ENCODE data around the gene KRTAP2-2. TPM values are rescaled to one million over a fixed set of nuclear protein-coding genes. Genes with fewer than 3 reads are reported as not detected.

KRTAP2-2 gene, protein sequence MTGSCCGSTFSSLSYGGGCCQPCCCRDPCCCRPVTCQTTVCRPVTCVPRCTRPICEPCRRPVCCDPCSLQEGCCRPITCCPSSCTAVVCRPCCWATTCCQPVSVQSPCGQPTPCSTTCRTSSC
- not detected in 5 replicates for total RNA-seq (2022; extraction: Qiagen RNA extraction; ENCODE audit: low read depth)

DNA sequence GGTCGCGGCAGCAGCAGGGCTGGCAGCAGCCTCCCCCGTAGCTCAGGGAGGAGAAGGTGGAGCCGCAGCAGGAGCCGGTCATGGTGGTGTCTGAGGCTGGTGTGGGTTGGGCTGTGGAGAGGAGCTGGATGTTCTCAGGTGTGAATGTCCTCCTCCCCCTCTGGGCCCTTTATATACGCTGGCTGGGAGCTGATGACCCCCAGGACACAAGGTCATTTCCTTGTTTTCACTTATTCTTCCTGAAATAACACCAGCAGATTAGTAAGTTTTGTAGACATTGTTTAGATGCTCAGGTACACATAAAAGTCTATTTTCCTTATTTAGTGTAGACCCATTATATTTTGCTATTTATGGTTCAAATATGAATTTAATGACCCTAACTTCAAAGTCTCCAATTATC, at the start of gene KRTAP2-2:
KRTAP2-2 (minus strand) TSS at position 101 of the 400 bp plus-strand sequence; CDS start at position 82, 19 bp downstream.

DNA sequence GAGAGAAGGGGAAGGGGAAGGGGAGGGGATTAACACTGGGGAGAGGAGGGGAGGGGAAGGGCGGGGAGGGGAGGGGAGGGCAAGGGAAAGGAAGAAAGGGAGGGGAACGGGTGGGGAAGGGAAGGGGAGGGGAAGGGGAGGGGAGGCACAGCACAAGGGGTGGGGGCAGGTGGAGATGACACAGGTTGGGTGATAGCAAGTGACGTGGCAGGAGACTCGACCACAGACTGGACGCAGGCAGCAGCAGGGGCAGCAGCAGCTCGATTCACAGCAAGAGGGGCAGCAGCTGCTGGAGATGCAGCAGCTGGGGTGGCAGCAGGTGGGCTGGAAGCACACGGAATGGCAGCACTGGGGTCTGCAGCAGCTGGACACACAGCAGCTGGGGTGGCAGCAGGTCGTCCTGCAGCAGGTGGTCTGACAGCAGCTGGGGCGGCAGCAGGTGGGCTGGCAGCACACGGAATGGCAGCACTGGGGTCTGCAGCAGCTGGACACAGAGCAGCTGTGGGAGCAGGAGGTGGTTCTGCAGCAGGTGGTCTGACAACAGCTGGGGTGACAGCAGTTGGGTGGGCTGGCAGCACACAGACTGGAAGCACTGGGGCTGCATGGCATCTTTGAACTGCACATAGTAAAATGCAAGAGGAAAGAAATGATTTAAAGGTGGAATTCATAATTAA, 46.7 kb upstream of the KRTAP2-2 start, which contains the start of gene KRTAP4-16:
KRTAP4-16 (minus strand) TSS at position 624 of the 674 bp plus-strand sequence; CDS start at position 624, 0 bp downstream.

DNA sequence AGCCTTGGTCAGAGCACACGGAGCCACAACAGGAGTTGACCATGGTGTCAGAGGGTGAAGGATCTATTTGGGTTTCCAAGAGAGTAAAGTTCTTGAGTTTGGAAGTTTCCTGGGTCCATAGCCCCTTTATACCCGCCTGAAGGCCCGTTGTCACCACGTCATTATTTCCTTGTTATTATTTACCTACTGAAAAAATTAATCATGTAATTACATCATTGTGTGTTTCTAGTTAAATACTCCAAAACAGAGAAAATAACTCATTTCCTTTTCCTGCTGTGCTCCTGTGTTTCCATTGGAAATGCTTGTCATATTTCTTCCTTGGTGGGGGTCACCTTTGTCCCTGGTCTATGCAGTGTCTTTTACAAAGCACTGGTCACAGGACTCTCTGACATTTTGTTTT, 43.0 kb upstream of the KRTAP2-2 start, which contains the start of gene KRTAP4-8:
KRTAP4-8 (minus strand) TSS at position 101 of the 400 bp plus-strand sequence; CDS start at position 43, 58 bp downstream.

DNA sequence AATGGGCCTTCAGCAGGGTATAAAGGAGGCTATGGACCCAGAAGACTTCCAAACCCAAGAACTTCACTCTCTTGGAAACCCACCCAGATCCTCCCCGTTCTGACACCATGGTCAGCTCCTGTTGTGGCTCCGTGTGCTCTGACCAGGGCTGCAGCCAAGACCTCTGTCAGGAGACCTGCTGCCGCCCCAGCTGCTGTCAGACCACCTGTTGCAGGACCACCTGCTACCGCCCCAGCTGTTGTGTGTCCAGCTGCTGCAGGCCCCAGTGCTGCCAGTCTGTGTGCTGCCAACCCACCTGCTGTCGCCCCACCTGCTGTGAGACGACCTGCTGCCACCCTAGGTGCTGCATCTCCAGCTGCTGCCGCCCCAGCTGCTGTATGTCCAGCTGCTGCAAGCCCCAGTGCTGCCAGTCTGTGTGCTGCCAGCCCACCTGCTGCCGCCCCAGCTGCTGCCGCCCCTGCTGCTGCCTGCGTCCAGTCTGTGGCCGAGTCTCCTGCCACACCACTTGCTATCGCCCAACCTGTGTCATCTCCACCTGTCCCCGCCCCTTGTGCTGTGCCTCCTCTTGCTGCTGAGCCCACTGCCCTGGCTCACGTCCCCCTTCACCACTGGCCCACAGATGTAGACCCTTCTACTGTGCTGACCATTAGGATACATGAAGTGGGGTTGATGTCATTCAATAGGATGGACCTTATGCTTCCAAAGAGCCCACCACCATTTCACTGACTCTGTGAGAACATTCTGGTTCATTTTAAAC, 29.2 kb upstream of the KRTAP2-2 start, which contains the start of gene KRTAP4-7:
KRTAP4-7 (plus strand) TSS at position 51 of the 757 bp plus-strand sequence; CDS start at position 108, 57 bp downstream.

DNA sequence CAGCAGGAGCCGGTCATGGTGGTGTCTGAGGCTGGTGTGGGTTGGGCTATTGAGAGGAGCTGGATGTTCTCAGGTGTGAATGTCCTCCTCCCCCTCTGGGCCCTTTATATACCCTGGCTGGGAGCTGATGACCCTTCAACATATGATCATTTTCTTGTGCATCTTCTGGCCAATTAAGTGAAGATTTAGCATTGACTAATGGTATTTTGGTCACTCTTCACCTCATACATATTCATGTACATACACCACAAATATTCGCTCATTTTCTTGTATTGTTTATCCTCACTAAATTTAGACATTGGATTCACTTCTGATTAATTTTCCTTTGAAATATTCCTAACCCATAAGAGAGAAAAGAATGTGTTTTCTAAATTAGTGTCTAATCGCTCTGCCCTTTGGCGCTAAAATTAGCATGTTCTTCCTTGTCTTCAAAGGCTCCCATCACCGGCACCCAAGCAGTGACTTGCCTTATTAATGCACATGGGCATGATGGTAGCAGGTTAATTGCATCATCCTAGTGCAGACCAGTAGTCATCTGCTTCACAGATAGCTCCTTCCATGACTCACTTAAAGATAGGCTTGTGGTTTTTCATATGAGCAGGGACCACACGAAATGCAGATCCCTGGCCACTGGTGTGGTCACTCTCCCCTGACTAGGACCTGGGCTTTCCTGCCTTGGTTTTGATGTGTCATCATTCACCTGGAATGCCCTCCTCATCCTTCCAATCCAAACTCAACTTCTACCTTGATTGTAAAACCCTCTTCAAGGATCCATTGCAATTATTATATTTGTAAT, 11.0 kb upstream of the KRTAP2-2 start, which contains the start of gene KRTAP2-4:
KRTAP2-4 (minus strand) TSS at position 51 of the 796 bp plus-strand sequence; CDS start at position 17, 34 bp downstream.

DNA sequence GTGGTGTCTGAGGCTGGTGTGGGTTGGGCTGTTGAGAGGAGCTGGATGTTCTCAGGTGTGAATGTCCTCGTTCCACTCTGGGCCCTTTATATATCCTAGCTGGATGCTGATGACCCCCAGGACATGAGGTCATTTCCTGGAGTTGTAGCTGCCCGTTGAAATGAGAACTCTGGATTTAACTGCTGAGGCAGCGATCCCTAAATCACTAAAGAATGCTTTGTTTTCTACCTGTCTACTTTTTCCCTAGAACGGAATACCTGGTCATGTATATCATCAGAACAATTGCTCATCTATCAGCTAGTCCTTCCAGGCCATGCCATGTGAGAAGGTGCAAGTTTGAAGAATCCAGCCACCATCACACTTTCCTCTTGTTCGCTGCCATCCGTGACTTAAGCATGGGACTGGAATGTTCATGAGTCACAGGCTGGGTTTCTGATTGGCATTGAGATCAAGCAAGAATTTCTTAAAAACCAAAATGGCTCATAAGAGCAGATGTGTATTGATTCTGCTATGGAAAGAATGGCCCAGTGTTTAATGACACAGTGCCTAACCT, 5.1 kb upstream of the KRTAP2-2 start, which contains the start of gene KRTAP2-3:
KRTAP2-3 (minus strand) TSS at position 63 of the 553 bp plus-strand sequence. CDS start 64 bp downstream, outside the sequence.

DNA sequence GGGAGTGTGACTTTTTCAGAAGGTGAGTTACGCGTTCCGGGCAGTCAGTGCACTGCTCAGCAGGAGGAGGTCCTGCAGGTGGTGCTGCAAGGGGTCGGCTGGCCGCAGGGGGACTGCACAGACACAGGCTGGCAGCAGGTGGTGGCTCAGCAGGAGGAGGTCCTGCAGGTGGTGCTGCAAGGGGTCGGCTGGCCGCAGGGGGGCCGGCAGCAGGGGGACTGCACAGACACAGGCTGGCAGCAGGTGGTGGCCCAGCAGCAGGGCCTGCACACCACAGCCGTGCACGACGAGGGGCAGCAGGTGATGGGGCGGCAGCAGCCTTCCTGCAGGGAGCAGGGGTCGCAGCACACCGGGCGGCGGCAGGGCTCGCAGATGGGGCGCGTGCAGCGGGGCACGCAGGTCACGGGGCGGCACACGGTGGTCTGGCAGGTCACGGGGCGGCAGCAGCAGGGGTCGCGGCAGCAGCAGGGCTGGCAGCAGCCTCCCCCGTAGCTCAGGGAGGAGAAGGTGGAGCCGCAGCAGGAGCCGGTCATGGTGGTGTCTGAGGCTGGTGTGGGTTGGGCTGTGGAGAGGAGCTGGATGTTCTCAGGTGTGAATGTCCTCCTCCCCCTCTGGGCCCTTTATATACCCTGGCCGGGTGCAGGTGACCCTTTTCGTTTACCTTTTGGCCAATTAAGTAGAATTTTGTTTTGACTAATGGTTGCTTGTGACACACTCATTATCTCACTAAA, 8.1 kb downstream of the KRTAP2-2 start, which contains the start of gene KRTAP2-1:
KRTAP2-1 (minus strand) TSS at position 582 of the 731 bp plus-strand sequence; CDS start at position 533, 49 bp downstream.

DNA sequence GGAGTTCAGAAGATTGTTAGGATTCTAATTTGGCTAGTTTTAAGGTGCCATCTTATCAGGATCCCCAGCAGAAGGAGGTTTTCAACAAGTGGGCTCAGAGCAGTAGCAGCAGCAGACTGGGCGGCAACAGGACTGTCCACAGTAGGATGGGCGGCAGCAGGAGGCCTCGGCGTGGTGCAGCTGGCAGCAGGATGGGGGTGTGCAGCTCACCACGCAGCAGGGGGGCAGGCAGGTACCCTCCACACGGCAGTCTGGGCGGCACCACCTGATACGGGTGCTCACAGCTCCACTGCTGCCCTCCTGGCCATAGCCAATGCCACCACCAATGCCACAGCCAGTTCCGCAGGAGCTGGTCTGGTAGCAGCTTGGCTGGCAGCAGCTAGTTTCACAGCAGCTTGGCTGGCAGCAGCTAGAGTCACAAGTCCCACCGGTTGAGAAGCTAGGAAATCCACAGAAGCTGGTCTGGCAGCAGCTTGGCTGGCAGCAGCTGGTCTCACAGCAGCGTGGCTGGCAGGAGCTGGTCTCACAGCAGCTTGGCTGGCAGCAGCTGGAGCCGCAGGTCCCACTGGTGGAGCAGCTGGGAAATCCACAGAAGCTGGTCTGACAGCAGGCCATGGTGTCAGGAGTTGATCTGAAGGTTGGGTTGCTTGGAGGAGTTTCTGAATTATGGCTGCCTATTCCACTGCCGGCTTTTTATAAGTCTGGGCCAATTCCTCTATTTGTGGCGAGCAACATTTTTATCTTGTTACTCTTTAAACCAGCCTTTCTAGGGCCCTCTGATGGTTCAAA, 14.1 kb downstream of the KRTAP2-2 start, which contains the start of gene KRTAP1-1:
KRTAP1-1 (minus strand) TSS at position 668 of the 789 bp plus-strand sequence; CDS start at position 615, 53 bp downstream.

DNA sequence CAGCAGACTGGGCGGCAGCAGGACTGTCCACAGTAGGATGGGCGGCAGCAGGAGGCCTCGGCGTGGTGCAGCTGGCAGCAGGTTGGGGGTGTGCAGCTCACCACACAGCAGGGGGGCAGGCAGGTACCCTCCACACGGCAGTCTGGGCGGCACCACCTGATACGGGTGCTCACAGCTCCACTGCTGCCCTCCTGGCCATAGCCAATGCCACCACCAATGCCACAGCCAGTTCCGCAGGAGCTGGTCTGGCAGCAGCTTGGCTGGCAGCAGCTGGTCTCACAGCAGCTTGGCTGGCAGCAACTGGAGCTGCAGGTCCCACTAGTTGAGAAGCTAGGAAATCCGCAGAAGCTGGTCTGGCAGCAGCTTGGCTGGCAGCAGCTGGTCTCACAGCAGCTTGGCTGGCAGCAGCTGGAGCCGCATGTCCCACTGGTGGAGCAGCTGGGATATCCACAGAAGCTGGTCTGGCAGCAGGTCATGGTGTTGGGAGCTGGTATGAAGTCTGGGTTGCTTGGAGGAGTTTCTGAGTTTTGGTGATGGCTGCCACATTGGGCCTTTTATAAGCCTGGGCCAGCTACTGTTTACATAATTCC, 20.6 kb downstream of the KRTAP2-2 start, which contains the start of gene KRTAP1-3:
KRTAP1-3 (minus strand) TSS at position 529 of the 590 bp plus-strand sequence; CDS start at position 476, 53 bp downstream.

DNA sequence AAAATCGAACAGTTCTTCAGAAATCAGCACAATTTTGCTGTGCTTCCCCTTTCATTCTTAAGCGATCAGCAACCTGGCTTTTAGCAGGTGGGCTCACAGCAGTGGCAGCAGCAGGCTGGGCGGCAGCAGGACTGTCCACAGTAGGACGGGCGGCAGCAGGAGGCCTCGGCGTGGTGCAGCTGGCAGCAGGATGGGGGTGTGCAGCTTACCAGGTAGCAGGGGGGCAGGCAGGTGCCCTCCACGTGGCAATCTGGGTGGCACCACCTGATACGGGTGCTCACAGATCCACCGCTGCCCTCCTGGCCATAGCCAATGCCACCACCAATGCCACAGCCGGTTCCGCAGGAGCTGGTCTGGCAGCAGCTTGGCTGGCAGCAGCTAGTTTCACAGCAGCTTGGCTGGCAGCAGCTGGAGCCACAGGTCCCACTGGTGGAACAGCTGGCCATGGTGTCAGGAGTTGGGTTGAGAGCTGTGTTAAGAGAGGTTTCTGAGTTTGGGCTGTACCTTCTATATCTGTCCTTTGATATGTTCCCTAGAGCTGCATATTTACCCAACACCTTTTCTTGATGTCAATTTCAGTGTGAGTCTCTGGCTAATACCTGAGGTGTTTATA, 25.3 kb downstream of the KRTAP2-2 start, which contains the start of gene KRTAP1-4:
KRTAP1-4 (minus strand) TSS at position 563 of the 613 bp plus-strand sequence; CDS start at position 446, 117 bp downstream.

DNA sequence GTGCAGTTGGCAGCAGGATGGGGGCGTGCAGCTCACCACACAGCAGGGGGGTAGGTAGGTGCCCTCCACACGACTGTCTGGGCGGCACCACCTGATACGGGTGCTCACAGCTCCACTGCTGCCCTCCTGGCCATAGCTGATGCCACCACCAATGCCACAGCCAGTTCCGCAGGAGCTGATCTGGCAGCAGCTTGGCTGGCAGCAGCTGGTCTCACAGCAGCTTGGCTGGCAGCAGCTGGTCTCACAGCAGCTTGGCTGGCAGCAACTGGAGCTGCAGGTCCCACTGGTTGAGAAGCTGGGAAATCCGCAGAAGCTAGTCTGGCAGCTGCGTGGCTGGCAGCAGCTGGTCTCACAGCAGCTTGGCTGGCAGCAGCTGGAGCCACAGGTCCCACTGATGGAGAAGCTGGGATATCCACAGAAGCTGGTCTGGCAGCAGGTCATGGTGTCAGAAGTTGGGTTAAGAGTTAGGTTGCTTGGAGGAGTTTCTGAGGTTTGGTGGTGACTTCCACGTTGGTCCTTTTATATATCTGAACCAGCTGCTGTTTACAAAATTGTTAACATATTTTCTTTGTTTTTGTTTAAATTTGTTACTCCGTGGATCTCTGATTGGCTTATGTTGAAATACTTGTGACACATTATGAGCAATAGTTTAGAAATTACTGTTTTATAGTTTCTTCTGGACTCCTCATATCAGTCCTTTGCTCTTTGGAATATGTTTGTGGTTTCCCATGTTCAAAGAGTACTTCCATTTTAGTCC, 28.1 kb downstream of the KRTAP2-2 start, which contains the start of gene KRTAP1-5:
KRTAP1-5 (minus strand) TSS at position 494 of the 757 bp plus-strand sequence; CDS start at position 441, 53 bp downstream.

DNA sequence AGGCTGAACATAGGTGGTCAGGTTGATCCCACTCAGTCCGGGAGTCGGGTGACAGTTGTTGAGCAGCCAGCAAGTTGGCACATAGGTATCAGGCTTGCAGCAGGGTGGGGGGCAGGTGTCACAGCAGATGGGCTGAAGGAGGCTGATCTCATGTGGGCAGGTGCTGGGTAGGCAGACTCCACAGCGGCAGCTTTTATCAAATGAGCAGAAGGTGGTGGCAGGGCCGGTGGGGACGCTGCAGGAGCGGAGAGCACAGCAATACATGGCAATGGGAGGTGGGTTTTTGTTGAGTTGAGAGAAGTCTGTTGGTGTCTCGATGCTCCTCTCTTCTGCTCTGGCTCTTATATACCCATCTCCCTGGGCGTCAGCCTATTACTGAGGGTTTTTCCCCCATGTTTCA, 46.2 kb downstream of the KRTAP2-2 start, which contains the start of gene KRTAP3-1:
KRTAP3-1 (minus strand) TSS at position 318 of the 400 bp plus-strand sequence; CDS start at position 264, 54 bp downstream.

Other genes starting within 250 kb of the KRTAP2-2 start
- gene KRT10, start 232.6 kb downstream of the KRTAP2-2 start, total RNA-seq (2022; extraction: Qiagen RNA extraction; ENCODE audit: low read depth): 83.2 to 124 TPM (median 115 TPM) in 5 replicates
- 0.08 TPM in 1 of 5 replicates, not detected in the others for gene KRT12, start 188.0 kb downstream of the KRTAP2-2 start, total RNA-seq (2022; extraction: Qiagen RNA extraction; ENCODE audit: low read depth)
- 0.17 to 0.52 TPM (median 0.26 TPM) in 5 replicates for gene KRT20, start 170.0 kb downstream of the KRTAP2-2 start, total RNA-seq (2022; extraction: Qiagen RNA extraction; ENCODE audit: low read depth)
- 0.08 TPM in 1 of 5 replicates, not detected in the others for gene KRT23, start 117.6 kb downstream of the KRTAP2-2 start, total RNA-seq (2022; extraction: Qiagen RNA extraction; ENCODE audit: low read depth)
- not detected in 5 replicates for gene KRT39, start 88.3 kb downstream of the KRTAP2-2 start, total RNA-seq (2022; extraction: Qiagen RNA extraction; ENCODE audit: low read depth)
- not detected in 5 replicates for gene KRT40, start 70.9 kb downstream of the KRTAP2-2 start, total RNA-seq (2022; extraction: Qiagen RNA extraction; ENCODE audit: low read depth)
- not detected in 5 replicates for gene KRTAP3-3, start 61.1 kb downstream of the KRTAP2-2 start, total RNA-seq (2022; extraction: Qiagen RNA extraction; ENCODE audit: low read depth)
- gene KRTAP3-2, start 55.3 kb downstream of the KRTAP2-2 start, total RNA-seq (2022; extraction: Qiagen RNA extraction; ENCODE audit: low read depth): 0.16 to 0.35 TPM (median 0.30 TPM) in 3 of 5 replicates, not detected in the others
- not detected in 5 replicates for gene KRTAP3-1, start 46.1 kb downstream of the KRTAP2-2 start, total RNA-seq (2022; extraction: Qiagen RNA extraction; ENCODE audit: low read depth)
- 0.12 TPM in 1 of 5 replicates, not detected in the others for gene KRTAP1-5, start 28.0 kb downstream of the KRTAP2-2 start, total RNA-seq (2022; extraction: Qiagen RNA extraction; ENCODE audit: low read depth)
- not detected in 5 replicates for gene KRTAP1-4, start 25.0 kb downstream of the KRTAP2-2 start, total RNA-seq (2022; extraction: Qiagen RNA extraction; ENCODE audit: low read depth)
- not detected in 5 replicates for gene KRTAP1-3, start 20.4 kb downstream of the KRTAP2-2 start, total RNA-seq (2022; extraction: Qiagen RNA extraction; ENCODE audit: low read depth)
- gene KRTAP1-1, start 13.8 kb downstream of the KRTAP2-2 start, total RNA-seq (2022; extraction: Qiagen RNA extraction; ENCODE audit: low read depth): not detected in 5 replicates
- gene KRTAP2-1, start 7.9 kb downstream of the KRTAP2-2 start, total RNA-seq (2022; extraction: Qiagen RNA extraction; ENCODE audit: low read depth): not detected in 5 replicates
- 0.08 TPM in 1 of 5 replicates, not detected in the others for gene KRTAP2-3, start 4.9 kb upstream of the KRTAP2-2 start, total RNA-seq (2022; extraction: Qiagen RNA extraction; ENCODE audit: low read depth)
- gene KRTAP2-4, start 10.6 kb upstream of the KRTAP2-2 start, total RNA-seq (2022; extraction: Qiagen RNA extraction; ENCODE audit: low read depth): not detected in 5 replicates
- gene KRTAP4-7, start 28.9 kb upstream of the KRTAP2-2 start, total RNA-seq (2022; extraction: Qiagen RNA extraction; ENCODE audit: low read depth): not detected in 5 replicates
- gene KRTAP4-8, start 42.9 kb upstream of the KRTAP2-2 start, total RNA-seq (2022; extraction: Qiagen RNA extraction; ENCODE audit: low read depth): 0.05 to 0.12 TPM in 2 of 5 replicates, not detected in the others
- gene KRTAP4-16, start 47.0 kb upstream of the KRTAP2-2 start, total RNA-seq (2022; extraction: Qiagen RNA extraction; ENCODE audit: low read depth): not detected in 5 replicates
- not detected in 5 replicates for gene KRTAP4-9, start 50.2 kb upstream of the KRTAP2-2 start, total RNA-seq (2022; extraction: Qiagen RNA extraction; ENCODE audit: low read depth)
- gene KRTAP4-11, start 63.1 kb upstream of the KRTAP2-2 start, total RNA-seq (2022; extraction: Qiagen RNA extraction; ENCODE audit: low read depth): not detected in 5 replicates
- gene KRTAP4-12, start 69.0 kb upstream of the KRTAP2-2 start, total RNA-seq (2022; extraction: Qiagen RNA extraction; ENCODE audit: low read depth): not detected in 5 replicates
- not detected in 5 replicates for gene KRTAP4-6, start 85.3 kb upstream of the KRTAP2-2 start, total RNA-seq (2022; extraction: Qiagen RNA extraction; ENCODE audit: low read depth)
- not detected in 5 replicates for gene KRTAP4-5, start 94.6 kb upstream of the KRTAP2-2 start, total RNA-seq (2022; extraction: Qiagen RNA extraction; ENCODE audit: low read depth)
- gene KRTAP4-4, start 105.5 kb upstream of the KRTAP2-2 start, total RNA-seq (2022; extraction: Qiagen RNA extraction; ENCODE audit: low read depth): not detected in 5 replicates
- not detected in 5 replicates for gene KRTAP4-3, start 113.0 kb upstream of the KRTAP2-2 start, total RNA-seq (2022; extraction: Qiagen RNA extraction; ENCODE audit: low read depth)
- gene KRTAP4-2, start 123.0 kb upstream of the KRTAP2-2 start, total RNA-seq (2022; extraction: Qiagen RNA extraction; ENCODE audit: low read depth): not detected in 5 replicates
- gene KRTAP4-1, start 129.7 kb upstream of the KRTAP2-2 start, total RNA-seq (2022; extraction: Qiagen RNA extraction; ENCODE audit: low read depth): 0.07 to 0.56 TPM (median 0.26 TPM) in 4 of 5 replicates, not detected in the other
- gene KRTAP9-1, start 134.7 kb upstream of the KRTAP2-2 start, total RNA-seq (2022; extraction: Qiagen RNA extraction; ENCODE audit: low read depth): not detected in 5 replicates
- gene KRTAP9-2, start 171.4 kb upstream of the KRTAP2-2 start, total RNA-seq (2022; extraction: Qiagen RNA extraction; ENCODE audit: low read depth): not detected in 5 replicates
- not detected in 5 replicates for gene KRTAP9-3, start 177.2 kb upstream of the KRTAP2-2 start, total RNA-seq (2022; extraction: Qiagen RNA extraction; ENCODE audit: low read depth)
- not detected in 5 replicates for gene KRTAP9-8, start 182.8 kb upstream of the KRTAP2-2 start, total RNA-seq (2022; extraction: Qiagen RNA extraction; ENCODE audit: low read depth)
- gene KRTAP9-4, start 194.5 kb upstream of the KRTAP2-2 start, total RNA-seq (2022; extraction: Qiagen RNA extraction; ENCODE audit: low read depth): not detected in 5 replicates
- not detected in 5 replicates for gene KRTAP9-9, start 200.2 kb upstream of the KRTAP2-2 start, total RNA-seq (2022; extraction: Qiagen RNA extraction; ENCODE audit: low read depth)
- gene KRTAP9-6, start 210.1 kb upstream of the KRTAP2-2 start, total RNA-seq (2022; extraction: Qiagen RNA extraction; ENCODE audit: low read depth): not detected in 5 replicates
- not detected in 5 replicates for gene KRTAP9-7, start 220.5 kb upstream of the KRTAP2-2 start, total RNA-seq (2022; extraction: Qiagen RNA extraction; ENCODE audit: low read depth)
- not detected in 5 replicates for gene KRTAP29-1, start 247.6 kb upstream of the KRTAP2-2 start, total RNA-seq (2022; extraction: Qiagen RNA extraction; ENCODE audit: low read depth)

Measured in A549 treated with CpdA at 1 μM for 4 hours (cell line).